Ishikawa (cell line): ENCODE data around the gene DEPDC5.

ENCODE experiments used
- EP300 ChIP-seq: IDR thresholded peaks from 2 replicates; pipeline ENCODE4 v1.6.1; 2012; ENCODE audit warnings: borderline replicate concordance
- RAD21 ChIP-seq: IDR thresholded peaks from 2 replicates; pipeline ENCODE4 v1.6.1; 2012; ENCODE audit warnings: low read depth
- TF ChIP-seq, protein P1 (sequence below): IDR thresholded peaks from 2 replicates; pipeline ENCODE4 v1.6.1; 2012
- TF ChIP-seq, protein P2 (sequence below): IDR thresholded peaks from 2 replicates; pipeline ENCODE4 v1.6.1; 2012; ENCODE audit warnings: low read depth, mild to moderate bottlenecking

DNA sequence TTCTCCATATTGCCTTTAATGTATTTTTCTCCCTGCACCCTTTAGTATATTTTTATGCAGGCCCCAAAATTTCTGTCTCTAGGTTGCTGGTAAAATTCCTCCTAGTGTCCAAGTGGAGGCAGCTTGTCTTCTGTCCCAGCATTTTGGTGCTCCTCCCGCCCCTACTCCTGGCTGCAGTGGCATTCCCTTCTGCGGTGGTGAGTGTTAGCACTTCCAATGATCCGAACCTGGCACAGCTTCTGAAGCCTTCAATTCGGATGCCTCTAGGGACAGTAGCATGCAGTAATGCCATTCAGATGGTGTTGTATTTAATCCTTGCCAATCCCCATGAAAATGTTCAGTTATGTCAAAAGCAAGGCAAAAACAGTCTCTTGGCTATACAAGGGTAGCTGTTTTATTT lies 196.4 kb downstream of the DEPDC5 start:
- TF ChIP-seq, protein P1, sequence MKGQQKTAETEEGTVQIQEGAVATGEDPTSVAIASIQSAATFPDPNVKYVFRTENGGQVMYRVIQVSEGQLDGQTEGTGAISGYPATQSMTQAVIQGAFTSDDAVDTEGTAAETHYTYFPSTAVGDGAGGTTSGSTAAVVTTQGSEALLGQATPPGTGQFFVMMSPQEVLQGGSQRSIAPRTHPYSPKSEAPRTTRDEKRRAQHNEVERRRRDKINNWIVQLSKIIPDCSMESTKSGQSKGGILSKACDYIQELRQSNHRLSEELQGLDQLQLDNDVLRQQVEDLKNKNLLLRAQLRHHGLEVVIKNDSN = no peak
- no peak for TF ChIP-seq EP300
- TF ChIP-seq, protein P2, sequence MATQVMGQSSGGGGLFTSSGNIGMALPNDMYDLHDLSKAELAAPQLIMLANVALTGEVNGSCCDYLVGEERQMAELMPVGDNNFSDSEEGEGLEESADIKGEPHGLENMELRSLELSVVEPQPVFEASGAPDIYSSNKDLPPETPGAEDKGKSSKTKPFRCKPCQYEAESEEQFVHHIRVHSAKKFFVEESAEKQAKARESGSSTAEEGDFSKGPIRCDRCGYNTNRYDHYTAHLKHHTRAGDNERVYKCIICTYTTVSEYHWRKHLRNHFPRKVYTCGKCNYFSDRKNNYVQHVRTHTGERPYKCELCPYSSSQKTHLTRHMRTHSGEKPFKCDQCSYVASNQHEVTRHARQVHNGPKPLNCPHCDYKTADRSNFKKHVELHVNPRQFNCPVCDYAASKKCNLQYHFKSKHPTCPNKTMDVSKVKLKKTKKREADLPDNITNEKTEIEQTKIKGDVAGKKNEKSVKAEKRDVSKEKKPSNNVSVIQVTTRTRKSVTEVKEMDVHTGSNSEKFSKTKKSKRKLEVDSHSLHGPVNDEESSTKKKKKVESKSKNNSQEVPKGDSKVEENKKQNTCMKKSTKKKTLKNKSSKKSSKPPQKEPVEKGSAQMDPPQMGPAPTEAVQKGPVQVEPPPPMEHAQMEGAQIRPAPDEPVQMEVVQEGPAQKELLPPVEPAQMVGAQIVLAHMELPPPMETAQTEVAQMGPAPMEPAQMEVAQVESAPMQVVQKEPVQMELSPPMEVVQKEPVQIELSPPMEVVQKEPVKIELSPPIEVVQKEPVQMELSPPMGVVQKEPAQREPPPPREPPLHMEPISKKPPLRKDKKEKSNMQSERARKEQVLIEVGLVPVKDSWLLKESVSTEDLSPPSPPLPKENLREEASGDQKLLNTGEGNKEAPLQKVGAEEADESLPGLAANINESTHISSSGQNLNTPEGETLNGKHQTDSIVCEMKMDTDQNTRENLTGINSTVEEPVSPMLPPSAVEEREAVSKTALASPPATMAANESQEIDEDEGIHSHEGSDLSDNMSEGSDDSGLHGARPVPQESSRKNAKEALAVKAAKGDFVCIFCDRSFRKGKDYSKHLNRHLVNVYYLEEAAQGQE = no peak
- no peak for TF ChIP-seq RAD21
